Stomach (tissue), 4 donors: ENCODE data around the gene USP44.

Experiments
- POLR2A ChIP-seq, 4 donors: fragments of 450-650 bp; IDR thresholded peaks; one replicate each; pipeline ENCODE4 v1.6.1; 2016; ENCODE audit warnings: antibody characterized with exemption in 4 of 4, control low read depth in 2 of 4, mild to moderate bottlenecking in 1 of 4, moderate library complexity in 1 of 4
- POLR2AphosphoS5 ChIP-seq, 3 donors: sonication (generic); formaldehyde crosslinking; IDR thresholded peaks; one replicate each; pipeline ENCODE4 v1.6.1; 2016; ENCODE audit warnings: antibody characterized with exemption in 3 of 3
- TF ChIP-seq, protein P1 (sequence below), 7 experiments: fragments of 450-650 bp in 4 of 7; fragments of 200-600 bp in 3 of 7; sonication (generic) in 3 of 7; IDR thresholded peaks; one replicate each; pipeline ENCODE4 v1.5.1; 2016 to 2019; ENCODE audit warnings: antibody characterized with exemption in 7 of 7, control low read depth in 2 of 7, mild to moderate bottlenecking in 1 of 7

DNA sequence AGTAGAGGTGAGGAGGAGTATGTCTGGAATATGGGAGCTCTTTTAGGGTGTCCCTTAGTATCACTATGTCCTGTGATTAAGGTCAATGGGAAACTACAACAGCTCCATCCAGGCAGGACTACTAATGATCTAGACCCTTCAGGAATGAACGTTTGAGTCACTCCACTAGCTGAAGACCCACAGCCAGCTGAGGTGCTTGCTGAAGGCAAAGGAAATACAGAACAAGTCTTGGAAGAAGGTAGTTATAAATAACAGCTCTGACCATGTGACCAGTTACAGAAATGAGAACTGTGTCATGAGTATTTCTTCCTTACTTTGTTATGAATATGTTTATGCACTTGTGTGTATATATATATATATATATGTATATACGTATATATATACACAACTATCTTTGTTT, 40.5 kb upstream of the USP44 start:
- TF ChIP-seq, protein P1, sequence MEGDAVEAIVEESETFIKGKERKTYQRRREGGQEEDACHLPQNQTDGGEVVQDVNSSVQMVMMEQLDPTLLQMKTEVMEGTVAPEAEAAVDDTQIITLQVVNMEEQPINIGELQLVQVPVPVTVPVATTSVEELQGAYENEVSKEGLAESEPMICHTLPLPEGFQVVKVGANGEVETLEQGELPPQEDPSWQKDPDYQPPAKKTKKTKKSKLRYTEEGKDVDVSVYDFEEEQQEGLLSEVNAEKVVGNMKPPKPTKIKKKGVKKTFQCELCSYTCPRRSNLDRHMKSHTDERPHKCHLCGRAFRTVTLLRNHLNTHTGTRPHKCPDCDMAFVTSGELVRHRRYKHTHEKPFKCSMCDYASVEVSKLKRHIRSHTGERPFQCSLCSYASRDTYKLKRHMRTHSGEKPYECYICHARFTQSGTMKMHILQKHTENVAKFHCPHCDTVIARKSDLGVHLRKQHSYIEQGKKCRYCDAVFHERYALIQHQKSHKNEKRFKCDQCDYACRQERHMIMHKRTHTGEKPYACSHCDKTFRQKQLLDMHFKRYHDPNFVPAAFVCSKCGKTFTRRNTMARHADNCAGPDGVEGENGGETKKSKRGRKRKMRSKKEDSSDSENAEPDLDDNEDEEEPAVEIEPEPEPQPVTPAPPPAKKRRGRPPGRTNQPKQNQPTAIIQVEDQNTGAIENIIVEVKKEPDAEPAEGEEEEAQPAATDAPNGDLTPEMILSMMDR (IDR thresholded peaks at IDR 0.05), result no peak
- no peak for TF ChIP-seq POLR2A (IDR thresholded peaks at IDR 0.05)
- no peak for TF ChIP-seq POLR2AphosphoS5 (IDR thresholded peaks at IDR 0.05)
